ENCODE results near the gene EHD3. TPM values are rescaled to one million over a fixed set of nuclear protein-coding genes. Genes with fewer than 3 reads are reported as not detected.

Gene EHD3
- total RNA-seq, 1 donor from 2014 or later = 20.9 TPM

DNA sequence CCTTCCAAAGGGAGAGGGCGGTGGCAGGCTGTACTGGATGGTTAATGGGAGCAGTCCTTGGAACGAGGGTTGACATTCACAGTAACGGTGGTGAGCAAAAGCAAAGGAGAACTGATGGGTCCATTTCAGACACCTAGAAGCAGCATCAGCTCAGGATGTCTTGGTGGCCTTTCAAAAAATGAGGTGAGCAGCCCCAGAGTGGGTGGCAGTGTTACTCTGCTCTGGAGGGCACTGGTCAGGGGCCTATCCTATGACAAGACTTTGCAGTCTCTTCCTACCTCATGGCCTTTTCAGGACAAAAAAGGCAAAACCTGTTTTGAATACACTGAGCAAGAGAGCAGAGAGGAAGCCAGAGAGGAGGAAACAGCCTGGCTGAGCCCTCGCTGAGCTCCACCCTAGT lies 40.1 kb upstream of the EHD3 start:
- Histone ChIP-seq H3K36me3 (ENCODE audit: insufficient read depth, low read length) (no peaks in the 10 kb centered on the region), H3K79me2 (ENCODE audit: insufficient read depth, low read length) (no peaks in the 10 kb centered on the region), H3K4me2 (ENCODE audit: low read length) (no peak overlapping the region), H3K27ac (ENCODE audit: low read depth, low read length) (no peak overlapping the region), H3K4me1 (ENCODE audit: insufficient read depth, low read length) (no peaks in the 10 kb centered on the region), H2AFZ (ENCODE audit: low read depth, low read length) (no peak overlapping the region), H4K20me1 (ENCODE audit: insufficient read depth, low read length) (no peaks in the 10 kb centered on the region), H3K27me3 (ENCODE audit: insufficient read depth, low read length) (no peaks in the 10 kb centered on the region), H3K9ac (ENCODE audit: low read length) (no peak overlapping the region), H3K4me3 (ENCODE audit: insufficient read depth, low read depth, low read length) (no peak overlapping the region), H3K9me3 (ENCODE audit: insufficient read depth, low read depth, low read length) (no peaks in the 10 kb centered on the region)
- no peak for DNase-seq (ENCODE audit: low read depth)
- Mint-ChIP-seq H3K9me3 (ENCODE audit: unreplicated experiment) (peaks cover 2% of the 10 kb centered on the region), H3K4me3 (ENCODE audit: unreplicated experiment) (no peak overlapping the region), H3K27me3 (ENCODE audit: low read depth, unreplicated experiment) (peaks cover 12% of the 10 kb centered on the region), H3K4me1 (ENCODE audit: low read depth, unreplicated experiment) (no peaks in the 10 kb centered on the region), H3K36me3 (ENCODE audit: low read depth, unreplicated experiment) (no peaks in the 10 kb centered on the region), H3K27ac (ENCODE audit: unreplicated experiment) (no peak overlapping the region)
- FAIRE-seq = no peak
- no peak for TF ChIP-seq EZH2 (IDR thresholded peaks at IDR 0.05; ENCODE audit: insufficient read depth, low read length)
- TF ChIP-seq, protein P1, sequence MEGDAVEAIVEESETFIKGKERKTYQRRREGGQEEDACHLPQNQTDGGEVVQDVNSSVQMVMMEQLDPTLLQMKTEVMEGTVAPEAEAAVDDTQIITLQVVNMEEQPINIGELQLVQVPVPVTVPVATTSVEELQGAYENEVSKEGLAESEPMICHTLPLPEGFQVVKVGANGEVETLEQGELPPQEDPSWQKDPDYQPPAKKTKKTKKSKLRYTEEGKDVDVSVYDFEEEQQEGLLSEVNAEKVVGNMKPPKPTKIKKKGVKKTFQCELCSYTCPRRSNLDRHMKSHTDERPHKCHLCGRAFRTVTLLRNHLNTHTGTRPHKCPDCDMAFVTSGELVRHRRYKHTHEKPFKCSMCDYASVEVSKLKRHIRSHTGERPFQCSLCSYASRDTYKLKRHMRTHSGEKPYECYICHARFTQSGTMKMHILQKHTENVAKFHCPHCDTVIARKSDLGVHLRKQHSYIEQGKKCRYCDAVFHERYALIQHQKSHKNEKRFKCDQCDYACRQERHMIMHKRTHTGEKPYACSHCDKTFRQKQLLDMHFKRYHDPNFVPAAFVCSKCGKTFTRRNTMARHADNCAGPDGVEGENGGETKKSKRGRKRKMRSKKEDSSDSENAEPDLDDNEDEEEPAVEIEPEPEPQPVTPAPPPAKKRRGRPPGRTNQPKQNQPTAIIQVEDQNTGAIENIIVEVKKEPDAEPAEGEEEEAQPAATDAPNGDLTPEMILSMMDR (IDR thresholded peaks at IDR 0.05; ENCODE audit: insufficient read depth, low read depth, low read length) = no peak

DNA sequence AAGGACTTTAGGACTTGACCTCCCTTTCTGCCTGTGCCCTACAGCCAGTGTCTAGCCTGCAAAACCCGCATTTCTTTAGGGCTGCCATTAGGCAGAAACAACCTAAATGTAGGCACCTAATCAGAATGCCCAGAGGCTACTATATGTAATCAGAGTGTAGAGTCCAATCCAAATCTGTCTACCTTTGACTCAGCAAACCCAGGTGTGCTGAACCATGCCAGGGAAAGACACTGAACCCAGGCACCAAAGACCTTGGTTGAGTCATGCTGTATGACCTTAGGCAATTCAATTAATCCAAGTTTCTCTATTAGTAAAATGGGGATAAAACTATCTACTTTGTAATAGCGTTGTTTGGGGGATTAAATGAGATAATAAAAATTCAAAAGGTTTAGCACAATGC lies 37.3 kb upstream of the EHD3 start:
- H3K4me2 ChIP-seq (ENCODE audit: low read length) = no peak overlapping the region
- TF ChIP-seq, protein P1 (IDR thresholded peaks at IDR 0.05; ENCODE audit: insufficient read depth, low read depth, low read length) = no peak
- no peak for TF ChIP-seq EZH2 (IDR thresholded peaks at IDR 0.05; ENCODE audit: insufficient read depth, low read length)
- peaks cover 3% of the 10 kb centered on the region for H3K9me3 ChIP-seq (ENCODE audit: insufficient read depth, low read depth, low read length)
- Mint-ChIP-seq H3K27ac (ENCODE audit: unreplicated experiment) (no peak overlapping the region), H3K27me3 (ENCODE audit: low read depth, unreplicated experiment) (peaks cover 12% of the 10 kb centered on the region), H3K9me3 (ENCODE audit: unreplicated experiment) (peaks cover 4% of the 10 kb centered on the region), H3K36me3 (ENCODE audit: low read depth, unreplicated experiment) (no peaks in the 10 kb centered on the region), H3K4me1 (ENCODE audit: low read depth, unreplicated experiment) (no peaks in the 10 kb centered on the region), H3K4me3 (ENCODE audit: unreplicated experiment) (no peak overlapping the region)
- H3K27ac ChIP-seq (ENCODE audit: low read depth, low read length) = no peak overlapping the region
- no peak overlapping the region for H3K4me3 ChIP-seq (ENCODE audit: insufficient read depth, low read depth, low read length)
- H4K20me1 ChIP-seq (ENCODE audit: insufficient read depth, low read length) = no peaks in the 10 kb centered on the region
- FAIRE-seq = no peak
- no peak overlapping the region for H2AFZ ChIP-seq (ENCODE audit: low read depth, low read length)
- no peak overlapping the region for H3K9ac ChIP-seq (ENCODE audit: low read length)
- H3K79me2 ChIP-seq (ENCODE audit: insufficient read depth, low read length) = no peaks in the 10 kb centered on the region
- H3K27me3 ChIP-seq (ENCODE audit: insufficient read depth, low read length) = no peaks in the 10 kb centered on the region
- H3K4me1 ChIP-seq (ENCODE audit: insufficient read depth, low read length) = no peaks in the 10 kb centered on the region
- DNase-seq (ENCODE audit: low read depth) = no peak
- H3K36me3 ChIP-seq (ENCODE audit: insufficient read depth, low read length) = no peaks in the 10 kb centered on the region

DNA sequence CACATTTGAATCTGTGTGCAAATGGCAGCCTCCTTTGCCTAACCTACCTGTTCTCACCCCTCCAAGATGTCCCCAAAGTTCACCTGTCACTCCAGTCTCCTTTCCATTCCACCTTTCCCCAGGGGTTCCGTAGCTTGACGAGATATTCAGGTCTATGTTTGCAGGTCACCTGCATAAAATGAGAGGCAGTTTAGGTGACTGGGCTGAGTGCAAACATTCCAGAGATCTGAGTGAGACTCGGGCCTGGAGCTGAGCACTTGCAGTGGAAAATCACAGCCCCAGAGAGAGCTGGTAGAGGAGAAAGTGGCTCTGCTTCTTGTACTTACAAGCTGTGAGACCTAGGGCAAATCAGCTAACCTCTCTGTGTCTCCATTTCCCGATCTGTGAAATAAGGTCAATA lies 36.8 kb upstream of the EHD3 start:
- Histone ChIP-seq H3K9ac (ENCODE audit: low read length) (no peak overlapping the region), H3K4me2 (ENCODE audit: low read length) (no peak overlapping the region), H3K27me3 (ENCODE audit: insufficient read depth, low read length) (no peaks in the 10 kb centered on the region), H3K9me3 (ENCODE audit: insufficient read depth, low read depth, low read length) (peaks cover 3% of the 10 kb centered on the region), H3K79me2 (ENCODE audit: insufficient read depth, low read length) (no peaks in the 10 kb centered on the region), H4K20me1 (ENCODE audit: insufficient read depth, low read length) (no peaks in the 10 kb centered on the region), H3K4me1 (ENCODE audit: insufficient read depth, low read length) (no peaks in the 10 kb centered on the region), H3K36me3 (ENCODE audit: insufficient read depth, low read length) (no peaks in the 10 kb centered on the region), H3K27ac (ENCODE audit: low read depth, low read length) (no peak overlapping the region), H2AFZ (ENCODE audit: low read depth, low read length) (no peak overlapping the region), H3K4me3 (ENCODE audit: insufficient read depth, low read depth, low read length) (no peak overlapping the region)
- FAIRE-seq (no peak), DNase-seq (ENCODE audit: low read depth) (no peak)
- TF ChIP-seq, protein P1 (IDR thresholded peaks at IDR 0.05; ENCODE audit: insufficient read depth, low read depth, low read length) = no peak
- no peak for TF ChIP-seq EZH2 (IDR thresholded peaks at IDR 0.05; ENCODE audit: insufficient read depth, low read length)
- H3K36me3 Mint-ChIP-seq (ENCODE audit: low read depth, unreplicated experiment) = no peaks in the 10 kb centered on the region
- peaks cover 4% of the 10 kb centered on the region for H3K9me3 Mint-ChIP-seq (ENCODE audit: unreplicated experiment)
- H3K4me1 Mint-ChIP-seq (ENCODE audit: low read depth, unreplicated experiment) = no peaks in the 10 kb centered on the region
- no peak overlapping the region for H3K4me3 Mint-ChIP-seq (ENCODE audit: unreplicated experiment)
- peaks cover 18% of the 10 kb centered on the region for H3K27me3 Mint-ChIP-seq (ENCODE audit: low read depth, unreplicated experiment)
- no peak overlapping the region for H3K27ac Mint-ChIP-seq (ENCODE audit: unreplicated experiment)
